Omental fat pad (tissue), 4 donors: Measurements from ENCODE around the gene HTR5A. TPM values are rescaled to one million over a fixed set of nuclear protein-coding genes. Genes with fewer than 3 reads are reported as not detected.

Experiments used
- ATAC-seq: fragments of 150-250 bp; one replicate; pipeline ENCODE4 v1.9.1; 2016; ENCODE audit warnings: mild to moderate bottlenecking, moderate library complexity; ENCODE audit not compliant: low FRiP score
- DNase-seq: peaks from one replicate; pipeline ENCODE4 v3.0.0-alpha.2; 2019; ENCODE audit warnings: low spot score
- total RNA-seq, 4 donors: library from RNA; depleted of rRNA; stranded (reverse); fragments of >200 nt; gene quantifications; one replicate each; pipeline ENCODE4 v1.1.0, GENCODE V29; 2016
- TF ChIP-seq, protein P1 (sequence below), 3 donors: fragments of 450-650 bp; IDR thresholded peaks; one replicate each; pipeline ENCODE4 v1.5.1; 2016 to 2017; ENCODE audit warnings: antibody characterized with exemption in 3 of 3, mild to moderate bottlenecking in 3 of 3, moderate library complexity in 2 of 3

The HTR5A gene
- total RNA-seq, 4 donors from 2014 or later, result not detected

DNA sequence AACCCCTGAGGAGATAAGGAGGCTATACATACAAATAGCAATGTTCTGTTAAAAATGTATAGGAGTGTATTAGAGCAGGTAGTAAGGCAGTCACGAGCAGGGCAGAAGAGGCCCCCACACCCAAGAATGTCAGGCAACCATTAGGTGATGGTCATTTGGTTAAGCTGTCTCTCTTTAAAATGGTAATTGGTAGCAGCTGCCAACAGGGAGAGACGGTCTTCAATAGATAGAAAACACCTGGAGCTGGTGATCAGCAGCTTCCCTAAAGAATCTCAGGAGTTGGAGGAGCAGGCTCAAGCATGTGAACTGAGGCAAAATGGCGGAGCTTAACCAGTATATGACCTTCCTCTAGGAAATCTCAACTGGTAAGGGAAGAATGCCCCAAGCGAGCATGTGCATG is 26.4 kb upstream of the HTR5A start:
- TF ChIP-seq, protein P1, sequence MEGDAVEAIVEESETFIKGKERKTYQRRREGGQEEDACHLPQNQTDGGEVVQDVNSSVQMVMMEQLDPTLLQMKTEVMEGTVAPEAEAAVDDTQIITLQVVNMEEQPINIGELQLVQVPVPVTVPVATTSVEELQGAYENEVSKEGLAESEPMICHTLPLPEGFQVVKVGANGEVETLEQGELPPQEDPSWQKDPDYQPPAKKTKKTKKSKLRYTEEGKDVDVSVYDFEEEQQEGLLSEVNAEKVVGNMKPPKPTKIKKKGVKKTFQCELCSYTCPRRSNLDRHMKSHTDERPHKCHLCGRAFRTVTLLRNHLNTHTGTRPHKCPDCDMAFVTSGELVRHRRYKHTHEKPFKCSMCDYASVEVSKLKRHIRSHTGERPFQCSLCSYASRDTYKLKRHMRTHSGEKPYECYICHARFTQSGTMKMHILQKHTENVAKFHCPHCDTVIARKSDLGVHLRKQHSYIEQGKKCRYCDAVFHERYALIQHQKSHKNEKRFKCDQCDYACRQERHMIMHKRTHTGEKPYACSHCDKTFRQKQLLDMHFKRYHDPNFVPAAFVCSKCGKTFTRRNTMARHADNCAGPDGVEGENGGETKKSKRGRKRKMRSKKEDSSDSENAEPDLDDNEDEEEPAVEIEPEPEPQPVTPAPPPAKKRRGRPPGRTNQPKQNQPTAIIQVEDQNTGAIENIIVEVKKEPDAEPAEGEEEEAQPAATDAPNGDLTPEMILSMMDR (IDR thresholded peaks at IDR 0.05), result no peak
- ATAC-seq, result no peak
- no peak for DNase-seq

DNA sequence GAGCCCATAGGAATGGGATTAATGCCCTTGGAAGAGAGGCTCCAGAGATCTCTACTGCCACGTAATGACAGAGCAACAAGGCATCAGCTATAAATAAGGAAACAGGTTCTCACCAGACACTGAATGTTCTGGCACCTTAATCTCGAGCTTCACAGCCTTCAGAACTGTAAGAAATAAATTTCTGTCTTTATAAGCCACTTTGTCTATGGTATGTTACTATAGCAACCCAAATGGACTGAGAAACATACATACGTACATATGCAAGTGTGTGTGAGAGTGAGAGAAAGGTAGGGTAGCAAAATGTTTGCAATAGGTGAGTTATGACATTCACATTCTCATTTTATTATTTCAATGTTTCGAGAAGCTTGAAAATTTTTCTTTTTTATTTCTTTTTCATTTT is 22.1 kb upstream of the HTR5A start:
- ATAC-seq, result no peak
- no peak for DNase-seq
- TF ChIP-seq, protein P1 (IDR thresholded peaks at IDR 0.05), result no peak

DNA sequence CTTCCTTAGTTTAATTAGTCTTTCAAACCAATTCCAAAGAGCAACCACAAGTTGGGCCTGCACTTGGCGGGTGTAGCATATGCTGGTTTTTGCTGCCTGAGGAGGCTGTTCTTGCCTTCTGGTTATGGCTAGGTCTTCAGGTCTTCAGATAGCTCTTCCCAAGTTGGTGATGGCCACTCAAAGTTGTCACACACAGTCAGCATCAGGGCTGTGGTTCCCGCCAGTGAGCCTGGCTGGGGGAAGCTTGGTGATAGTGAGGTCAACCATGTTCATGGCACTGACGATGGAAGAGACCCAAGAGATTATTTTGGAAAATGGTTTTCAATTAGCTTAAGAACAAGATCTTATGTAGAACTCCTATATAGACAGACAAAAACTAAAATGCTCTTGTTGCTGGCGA is 18.8 kb upstream of the HTR5A start:
- ATAC-seq (no peak), DNase-seq (no peak)
- TF ChIP-seq, protein P1 (IDR thresholded peaks at IDR 0.05), result no peak

DNA sequence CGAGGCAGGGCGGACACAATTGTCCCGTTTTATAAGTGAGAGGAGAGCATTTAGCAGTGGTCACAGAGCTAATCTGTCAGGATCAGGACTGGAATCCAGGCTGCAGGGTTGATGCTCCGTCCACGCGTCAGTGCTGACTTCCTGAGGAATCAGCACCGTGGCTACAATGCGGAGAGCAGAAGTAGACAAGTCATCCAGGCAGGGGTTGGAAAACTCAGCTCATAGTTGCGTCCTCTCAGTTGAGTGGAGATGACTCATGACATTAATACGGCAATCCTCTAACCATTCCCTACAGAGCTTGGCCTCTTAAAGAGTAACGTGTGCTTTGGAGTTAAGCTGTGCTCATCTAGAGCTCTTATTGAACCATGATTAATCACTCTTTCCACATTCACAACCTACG is 17.1 kb upstream of the HTR5A start:
- TF ChIP-seq, protein P1 (IDR thresholded peaks at IDR 0.05), result no peak
- no peak for DNase-seq
- ATAC-seq, result no peak

DNA sequence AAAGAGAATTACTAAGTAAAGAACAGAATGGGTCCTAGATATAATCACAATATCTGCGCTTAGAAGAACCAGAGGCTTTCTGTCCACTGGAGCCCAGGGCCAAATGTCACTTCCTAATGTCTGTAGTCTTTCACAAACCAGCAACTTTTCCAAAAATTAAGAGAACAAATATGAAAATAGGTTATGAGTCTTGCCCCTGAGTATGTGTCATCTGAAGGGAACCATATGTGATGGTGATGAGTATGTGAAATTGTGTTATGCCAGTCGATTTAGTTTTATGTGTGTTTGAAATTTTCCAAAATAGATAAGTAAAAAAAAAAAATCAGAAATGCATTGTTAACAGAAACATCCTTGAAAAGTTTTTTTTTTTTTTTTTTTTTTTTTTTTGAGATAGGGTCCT is 15.4 kb upstream of the HTR5A start:
- DNase-seq (no peak), ATAC-seq (no peak)
- TF ChIP-seq, protein P1 (IDR thresholded peaks at IDR 0.05), result no peak

DNA sequence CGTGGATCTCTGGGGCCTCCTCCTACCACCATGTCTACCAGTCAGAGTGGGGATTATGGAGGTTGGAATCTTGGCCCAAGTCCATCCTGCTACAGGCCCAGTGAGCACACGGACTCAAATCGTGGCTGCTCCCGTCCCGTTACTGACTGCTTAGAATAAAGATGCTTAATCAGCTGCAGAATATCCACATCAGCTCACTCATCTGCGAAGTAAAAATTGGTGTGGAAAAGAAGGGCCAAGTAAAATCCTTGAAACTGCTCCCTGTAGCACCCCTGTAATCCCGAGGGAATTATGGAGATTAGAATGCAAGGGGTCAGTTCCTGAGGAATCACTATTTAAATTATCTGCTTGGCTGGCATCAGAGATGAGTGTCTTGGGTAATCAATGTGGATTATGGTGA is 13.0 kb upstream of the HTR5A start:
- DNase-seq (no peak), ATAC-seq (no peak)
- TF ChIP-seq, protein P1 (IDR thresholded peaks at IDR 0.05), result no peak

DNA sequence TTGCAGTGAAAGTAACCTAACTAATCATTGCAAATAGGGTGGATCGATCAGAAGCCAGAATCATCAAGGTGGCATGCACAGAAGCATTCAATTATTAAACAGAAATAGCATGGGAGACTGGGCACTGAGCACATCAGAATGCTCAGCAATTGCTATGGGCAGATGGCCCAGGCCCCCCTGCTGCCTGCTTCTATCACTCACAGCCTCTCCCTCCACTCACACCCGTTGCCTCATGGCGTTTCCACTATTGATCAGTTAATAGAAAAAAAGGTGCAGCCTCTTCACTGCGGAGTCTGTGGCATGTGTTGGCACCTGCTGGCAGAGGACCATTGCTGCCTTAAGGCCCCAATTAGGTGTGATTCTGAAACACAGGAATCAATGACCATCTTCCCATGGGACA is 11.2 kb upstream of the HTR5A start:
- TF ChIP-seq, protein P1 (IDR thresholded peaks at IDR 0.05), result no peak
- ATAC-seq (no peak), DNase-seq (no peak)
